ENCODE measurements around the gene ZNF764.
"Not testable (repeated sequence)": the region's sequence is repeated elsewhere in the genome, so short reads cannot be mapped to it uniquely, and the experiment has no call there.

ZNF764 gene

DNA sequence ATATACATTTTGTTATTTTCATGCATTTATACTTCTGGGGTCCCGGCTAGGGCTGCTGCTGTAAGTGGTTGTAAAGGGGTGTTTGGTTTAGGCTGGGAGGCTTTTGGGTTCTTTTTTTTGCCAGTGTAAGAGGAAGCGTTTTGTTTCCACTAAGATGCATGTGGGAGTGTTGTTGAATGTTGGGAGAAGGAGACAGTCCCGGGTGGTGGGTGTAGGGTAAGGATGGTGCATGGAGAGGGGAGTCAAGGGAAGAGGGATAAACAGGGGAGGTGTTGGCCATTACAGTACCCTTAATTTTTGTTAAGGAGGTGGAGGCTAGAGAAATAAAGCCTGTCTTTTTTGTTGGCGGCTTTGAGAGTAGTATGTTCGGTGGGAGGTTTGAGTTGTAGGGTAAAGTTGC lies 15.1 kb downstream of the ZNF764 start:
- DNase-seq = no peak

- DNase-seq = no peak
Measured at GRCh38 chr16:30541502-30542329, 16.5 kb downstream of the ZNF764 start.

DNA sequence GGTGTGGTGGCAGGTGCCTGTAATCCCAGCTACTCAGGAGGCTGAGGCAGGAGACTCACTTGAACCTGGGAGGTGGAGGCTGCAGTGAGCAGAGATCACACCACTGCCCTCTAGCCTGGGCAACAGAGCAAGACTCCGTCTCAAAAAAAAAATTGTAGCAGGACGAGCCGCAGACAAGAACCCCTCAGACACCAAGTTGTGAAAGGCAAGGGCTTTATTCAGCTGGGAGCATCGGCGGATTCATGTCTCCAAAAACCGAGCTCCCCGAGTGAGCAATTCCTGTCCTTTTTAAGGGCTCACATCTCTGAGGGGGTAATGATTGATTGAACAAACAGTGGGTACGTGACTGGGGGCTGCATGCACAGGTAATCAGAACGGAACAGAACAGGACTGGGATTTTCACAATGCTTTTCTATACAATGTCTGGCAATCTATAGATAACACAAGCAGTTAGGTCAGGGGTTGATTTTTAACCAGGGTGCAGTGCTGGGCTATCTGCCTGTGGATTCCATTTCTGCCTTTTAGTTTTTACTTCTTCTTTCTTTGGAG lies 17.2 kb downstream of the ZNF764 start:
- not testable (repeated sequence) for DNase-seq

- not testable (repeated sequence) for DNase-seq
Measured at GRCh38 chr16:30539986-30540526, 18.1 kb downstream of the ZNF764 start.

DNA sequence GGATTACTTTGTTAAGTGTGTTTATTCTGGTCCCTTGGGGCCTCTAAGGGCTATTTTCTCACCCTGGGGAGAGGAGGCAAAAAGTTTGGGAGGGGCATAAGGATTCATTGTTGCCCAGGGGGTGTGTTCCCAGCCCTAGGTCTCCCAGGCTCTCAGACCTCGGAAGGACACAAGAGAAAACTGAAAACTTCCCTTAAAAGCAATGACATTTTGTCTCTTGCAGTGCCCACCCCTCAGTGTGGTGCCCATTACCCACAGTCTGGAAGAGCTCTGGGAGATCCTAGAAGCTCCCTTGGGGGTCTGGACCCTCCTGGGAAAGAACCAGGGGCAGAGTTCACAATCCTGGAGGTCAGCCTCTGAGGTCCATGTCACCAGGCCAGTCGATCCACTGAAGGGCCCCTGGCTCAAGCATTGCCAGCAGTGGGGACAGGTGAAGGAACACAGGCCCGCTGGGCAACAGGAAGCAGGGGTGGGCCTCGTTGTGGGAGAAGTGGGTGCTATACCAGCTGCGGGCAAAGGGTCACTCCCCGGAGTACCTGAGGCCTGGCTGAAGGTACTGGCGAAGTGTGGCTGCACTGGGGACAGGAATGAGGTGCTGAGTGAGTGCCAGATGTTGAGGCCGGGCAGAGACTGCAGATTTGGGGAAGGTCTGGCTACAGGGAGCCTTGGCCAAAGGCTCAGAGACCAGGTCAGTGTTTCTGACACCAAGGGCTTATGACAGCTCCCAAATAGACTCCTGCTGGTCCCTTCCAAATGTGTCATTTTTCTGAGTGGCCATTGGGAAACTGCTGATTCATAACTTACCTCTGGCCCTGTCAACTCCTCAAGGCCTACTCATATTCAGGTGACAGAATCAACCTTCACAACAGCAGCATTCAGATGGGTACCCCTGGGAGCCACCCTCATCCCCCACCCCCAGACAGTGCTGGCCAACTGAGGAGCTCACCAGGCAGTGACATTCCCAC lies 18.9 kb downstream of the ZNF764 start:
- DNase-seq = no peak

- not testable (repeated sequence) for DNase-seq
Measured at GRCh38 chr16:30536391-30537024, 21.7 kb downstream of the ZNF764 start.

GRCh38 chr16:30535777-30536190 lies 22.4 kb downstream of the ZNF764 start:
- DNase-seq = peak; percentile 69

GRCh38 chr16:30535106-30535776 lies 22.9 kb downstream of the ZNF764 start:
- DNase-seq = no peak

DNA sequence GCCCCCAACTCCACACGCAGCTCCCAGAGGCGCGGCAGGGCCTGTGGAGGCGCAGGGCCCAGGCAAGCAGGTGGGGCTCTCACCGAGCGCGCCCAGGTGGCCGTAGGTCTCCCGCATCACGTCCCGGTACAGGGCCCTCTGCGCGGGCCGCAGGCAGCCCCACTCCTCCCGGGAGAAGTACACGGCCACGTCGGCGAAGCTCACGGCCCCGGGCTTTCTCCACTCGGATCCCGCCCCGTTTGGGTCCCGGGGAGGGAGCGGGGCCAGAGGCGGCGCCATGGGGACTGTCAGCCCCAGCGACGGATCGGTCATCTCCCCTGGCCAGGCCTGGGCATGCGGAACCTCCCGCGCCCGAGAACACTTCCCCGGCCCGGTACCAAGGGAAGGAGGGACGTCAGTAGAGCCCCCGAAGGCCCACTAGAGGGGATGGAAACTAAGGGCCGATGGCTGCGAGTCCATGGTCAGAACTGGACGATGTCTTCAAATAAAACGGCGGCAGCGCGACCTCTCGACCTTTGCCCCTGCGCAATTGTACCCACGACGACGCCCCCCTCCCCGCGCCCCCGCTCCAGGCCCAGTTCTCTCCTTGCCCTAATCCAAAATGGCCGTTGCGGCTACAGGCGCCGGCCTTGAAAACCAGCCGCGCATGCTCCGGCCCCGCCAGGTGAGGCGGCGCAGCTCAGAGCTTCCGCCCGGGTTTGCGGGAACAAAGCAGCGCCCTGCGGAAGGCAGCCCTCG lies 23.6 kb downstream of the ZNF764 start, which contains the start of gene ZNF747:
Gene ZNF747, minus strand, starts transcription at position 491 of the 738 bp plus-strand sequence. Its CDS starts 179 bp downstream, at position 312.
- peak; percentile 93 for DNase-seq

- peak; percentile 29 for DNase-seq
Measured at GRCh38 chr16:30533748-30534367, 24.3 kb downstream of the ZNF764 start.

GRCh38 chr16:30533146-30533522 lies 25.0 kb downstream of the ZNF764 start:
- DNase-seq = no peak

DNA sequence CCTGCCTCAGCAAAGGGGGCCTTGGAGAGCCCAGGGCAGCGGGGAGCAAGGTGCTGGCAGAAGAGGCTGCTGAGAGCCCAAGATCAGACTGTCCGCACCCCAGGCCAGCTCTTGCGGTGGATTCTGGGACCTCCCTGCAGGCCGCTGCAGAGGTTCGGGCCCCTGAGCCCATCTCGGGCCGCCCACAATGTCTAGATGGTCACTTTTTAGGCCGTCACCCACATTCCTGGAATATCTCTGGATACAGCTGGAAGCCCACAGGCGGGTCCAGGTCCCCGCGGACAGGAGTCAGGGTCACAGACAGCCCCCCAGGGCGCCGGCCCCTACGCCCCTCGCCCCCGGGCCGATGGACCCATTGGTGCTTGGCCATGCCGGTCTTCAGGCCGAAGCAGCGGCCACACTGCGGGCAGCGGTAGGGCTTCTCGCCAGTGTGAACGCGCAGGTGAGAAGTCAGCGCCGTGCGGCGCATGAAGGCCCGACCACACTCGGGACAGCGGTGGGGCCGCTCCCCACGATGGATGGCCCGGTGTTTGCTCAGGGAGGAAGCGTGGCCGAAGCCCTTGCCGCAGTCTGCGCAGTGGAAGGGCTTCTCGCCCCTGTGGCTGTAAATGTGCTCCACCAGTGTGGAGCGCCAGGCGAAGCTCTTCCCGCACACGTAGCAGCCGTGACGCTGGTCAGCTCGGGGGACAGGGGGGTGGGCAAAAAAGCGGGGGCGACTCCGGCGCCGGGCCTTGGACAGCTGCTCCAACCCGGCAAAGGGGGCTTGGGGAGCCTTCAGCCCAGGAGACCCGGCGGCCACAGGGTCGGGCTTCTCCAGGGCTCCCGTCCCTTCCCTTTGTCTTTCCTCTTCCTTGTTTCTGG lies 25.7 kb downstream of the ZNF764 start:
- no peak for DNase-seq

GRCh38 chr16:30530163-30531037 lies 27.8 kb downstream of the ZNF764 start:
- peak; percentile 44 for DNase-seq

DNA sequence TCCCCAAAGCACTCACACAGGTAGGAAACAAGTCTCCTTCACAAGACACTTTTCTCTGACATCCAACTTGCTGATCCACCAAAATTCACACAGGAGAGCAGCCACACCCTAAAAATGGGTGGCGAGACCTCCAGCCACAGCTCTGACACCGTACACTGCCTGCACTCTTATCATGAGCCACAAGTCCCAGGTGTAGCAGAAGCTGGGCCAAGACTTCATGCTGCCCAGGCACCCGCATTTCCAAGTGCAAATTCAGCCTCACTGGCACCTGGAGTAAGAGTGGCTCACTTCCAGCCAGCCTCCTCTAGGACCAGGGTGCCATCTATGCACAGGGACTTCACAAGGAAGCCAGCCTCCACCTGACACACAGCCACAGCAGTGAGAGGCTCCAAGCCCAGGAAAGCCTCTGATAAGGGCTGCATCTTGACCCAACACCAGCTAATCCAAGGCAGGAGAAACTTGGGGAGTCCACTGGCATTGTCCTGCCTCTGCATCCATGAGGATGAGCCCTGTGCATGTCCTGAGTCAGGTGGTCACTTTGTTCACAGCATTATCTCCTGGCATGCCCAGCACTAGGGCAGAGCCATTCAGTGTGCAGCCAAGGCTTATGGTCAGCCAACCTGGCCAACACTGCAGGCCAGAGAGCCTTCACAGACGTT lies 29.2 kb downstream of the ZNF764 start:
- DNase-seq = no peak

GRCh38 chr16:30527635-30528178 lies 30.5 kb downstream of the ZNF764 start:
- DNase-seq = peak; percentile 27

GRCh38 chr16:30526823-30527634 lies 31.1 kb downstream of the ZNF764 start:
- DNase-seq = peak; percentile 94

All from CD4-positive, alpha-beta T cell treated with Interleukin-12 subunit alpha and Interleukin-12 subunit beta, for 1 hour (primary cell).